H1 (cell line): Measurements from ENCODE around the gene VWF. TPM values are rescaled to one million over a fixed set of nuclear protein-coding genes. Genes with fewer than 3 reads are reported as not detected.
"Not testable (repeated sequence)": the region's sequence is repeated elsewhere in the genome, so short reads cannot be mapped to it uniquely, and the experiment has no call there.

ENCODE experiments used
- CTCF ChIA-PET: fragments of 300-600 bp; sonication (Branson Sonifier 250); formaldehyde crosslinking; loops from one replicate; lab custom pipeline; 2021; ENCODE audit not compliant: partially characterized antibody; lab: Charles Lee
- POLR2A ChIA-PET: fragments of 300-600 bp; sonication (Branson Sonifier 250); formaldehyde crosslinking; loops from one replicate; lab custom pipeline; 2021; ENCODE audit warnings: inconsistent platforms; ENCODE audit not compliant: partially characterized antibody; lab: Charles Lee
- DNase-seq, 2 experiments: peaks; one replicate each; pipeline versions ENCODE4 v3.0.0 to v3.0.0-alpha.2; 2010 to 2022; ENCODE audit warnings: low spot score in 2 of 2, low read depth in 1 of 2, mixed read lengths in 1 of 2
- FAIRE-seq: peaks from 2 replicates; lab custom pipeline; 2011; peaks lifted over from hg19 to GRCh38; lab: Jason Lieb, UNC
- H2AFZ ChIP-seq: 2 replicates; pipeline ENCODE4 v1.8.1; 2012; ENCODE audit warnings: low read length, inconsistent platforms
- H2AK5ac ChIP-seq: 2 replicates; pipeline ENCODE4 v1.6.1; 2013; ENCODE audit warnings: low read depth, low read length
- H2BK120ac ChIP-seq: replicated peaks from 2 replicates; pipeline ENCODE3; 2013; ENCODE audit warnings: low read depth, low read length, inconsistent platforms
- H2BK12ac ChIP-seq: 2 replicates; pipeline ENCODE4 v1.6.1; 2013; ENCODE audit warnings: low read depth, low read length
- H2BK15ac ChIP-seq: 2 replicates; pipeline ENCODE4 v1.6.1; 2013; ENCODE audit warnings: low read length
- H2BK20ac ChIP-seq: 2 replicates; pipeline ENCODE4 v1.6.1; 2013; ENCODE audit warnings: low read length
- H2BK5ac ChIP-seq: 2 replicates; pipeline ENCODE4 v1.6.1; 2013; ENCODE audit warnings: low read depth, low read length
- H3K14ac ChIP-seq: 2 replicates; pipeline ENCODE4 v1.6.1; 2013; ENCODE audit warnings: inconsistent platforms; ENCODE audit not compliant: insufficient read length
- H3K18ac ChIP-seq: 2 replicates; pipeline ENCODE4 v1.6.1; 2013; ENCODE audit warnings: low read length; ENCODE audit errors: extremely low read depth
- H3K23ac ChIP-seq: 2 replicates; pipeline ENCODE4 v1.6.1; 2013; ENCODE audit warnings: inconsistent platforms; ENCODE audit not compliant: insufficient read length
- H3K23me2 ChIP-seq: 2 replicates; pipeline ENCODE4 v1.6.1; 2013; ENCODE audit warnings: low read depth, low read length
- H3K27ac ChIP-seq: 2 replicates; pipeline ENCODE4 v1.6.1; 2011; ENCODE audit warnings: low read depth, low read length, inconsistent platforms
- H3K27me3 ChIP-seq, 4 experiments: replicated peaks in 1 of 4; 1 replicate in 1 of 4; 2 replicates in 3 of 4; pipeline versions ENCODE4 v1.6.1 to v1.8.1; 2011 to 2013; ENCODE audit warnings: low read length in 3 of 4, mild to moderate bottlenecking in 3 of 4, inconsistent platforms in 2 of 4, mixed read lengths in 2 of 4, moderate library complexity in 1 of 4; ENCODE audit not compliant: control insufficient read depth in 3 of 4, insufficient read depth in 3 of 4; ENCODE audit errors: extremely low read depth in 1 of 4
- H3K36me3 ChIP-seq, 4 experiments: 2 replicates each; pipeline versions ENCODE4 v1.6.1 to v1.8.1; 2011 to 2013; ENCODE audit warnings: mild to moderate bottlenecking in 4 of 4, low read length in 3 of 4, moderate library complexity in 2 of 4, control low read depth in 1 of 4, inconsistent platforms in 1 of 4; ENCODE audit not compliant: insufficient read depth in 4 of 4, control insufficient read depth in 2 of 4
- H3K4ac ChIP-seq: replicated peaks from 2 replicates; pipeline ENCODE3; 2013; ENCODE audit warnings: low read length, low read depth, mixed read lengths, inconsistent platforms; ENCODE audit not compliant: insufficient read length
- H3K4me1 ChIP-seq, 4 experiments: replicated peaks in 1 of 4; 1 replicate in 1 of 4; 2 replicates in 3 of 4; pipeline versions ENCODE4 v1.6.1 to v1.8.1; 2011 to 2013; ENCODE audit warnings: low read length in 3 of 4, inconsistent platforms in 2 of 4, mixed read lengths in 1 of 4; ENCODE audit not compliant: insufficient read depth in 4 of 4, control insufficient read depth in 3 of 4
- H3K4me2 ChIP-seq, 2 experiments: 2 replicates each; pipeline versions ENCODE4 v1.6.1 to v1.8.1; 2011 to 2013; ENCODE audit warnings: low read depth in 2 of 2, low read length in 2 of 2, control low read depth in 1 of 2, inconsistent platforms in 1 of 2, mild to moderate bottlenecking in 1 of 2; ENCODE audit not compliant: insufficient read depth in 1 of 2
- H3K4me3 ChIP-seq, 4 experiments: fragments of 200-600, 300-600 bp in 1 of 4; sonication (generic), shearing (Covaris generic), sonication (Bioruptor Twin) in 1 of 4; 2 replicates each; pipeline versions ENCODE4 v1.5.1 to v1.8.1; 2011 to 2016; ENCODE audit warnings: low read length in 4 of 4, low read depth in 3 of 4, control low read depth in 2 of 4, inconsistent platforms in 2 of 4, mild to moderate bottlenecking in 2 of 4, mixed read lengths in 1 of 4, moderate library complexity in 1 of 4; ENCODE audit not compliant: insufficient read depth in 2 of 4; ENCODE audit errors: extremely low read depth in 1 of 4
- H3K56ac ChIP-seq: replicated peaks from 2 replicates; pipeline ENCODE3; 2013; ENCODE audit warnings: low read depth, mild to moderate bottlenecking, mixed read lengths, low read length, inconsistent platforms; ENCODE audit not compliant: insufficient read length
- H3K79me1 ChIP-seq: 2 replicates; pipeline ENCODE4 v1.6.1; 2013; ENCODE audit warnings: low read depth, low read length, control low read depth
- H3K79me2 ChIP-seq, 2 experiments: 2 replicates each; pipeline versions ENCODE4 v1.6.1 to v1.8.1; 2012 to 2013; ENCODE audit warnings: low read length in 2 of 2, mild to moderate bottlenecking in 2 of 2, inconsistent platforms in 1 of 2; ENCODE audit not compliant: insufficient read depth in 2 of 2, control insufficient read depth in 1 of 2
- H3K9ac ChIP-seq, 4 experiments: replicated peaks in 1 of 4; 1 replicate in 1 of 4; 2 replicates in 3 of 4; pipeline versions ENCODE4 v1.6.1 to v1.8.1; 2011 to 2013; ENCODE audit warnings: low read depth in 3 of 4, low read length in 3 of 4, control low read depth in 2 of 4, mild to moderate bottlenecking in 2 of 4, moderate library complexity in 2 of 4, inconsistent platforms in 1 of 4; ENCODE audit errors: extremely low read depth in 1 of 4
- H3K9me3 ChIP-seq, 2 experiments: 2 replicates each; pipeline versions ENCODE4 v1.6.1 to v1.8.1; 2012 to 2013; ENCODE audit warnings: mild to moderate bottlenecking in 2 of 2, moderate library complexity in 2 of 2, control low read depth in 1 of 2, inconsistent platforms in 1 of 2, low read depth in 1 of 2, low read length in 1 of 2, mixed read lengths in 1 of 2; ENCODE audit not compliant: insufficient read depth in 2 of 2
- H4K20me1 ChIP-seq, 2 experiments: replicated peaks in 1 of 2; 2 replicates each; pipeline versions ENCODE3 to v1.8.1; 2011 to 2013; ENCODE audit warnings: inconsistent platforms in 2 of 2, low read length in 2 of 2, mild to moderate bottlenecking in 1 of 2; ENCODE audit not compliant: insufficient read depth in 2 of 2, control insufficient read depth in 1 of 2
- H4K5ac ChIP-seq: 2 replicates; pipeline ENCODE4 v1.6.1; 2013; ENCODE audit warnings: low read length, low read depth, mixed read lengths, inconsistent platforms; ENCODE audit not compliant: insufficient read length
- H4K8ac ChIP-seq: 2 replicates; pipeline ENCODE4 v1.8.0; 2013; ENCODE audit warnings: mild to moderate bottlenecking, moderate library complexity, low read length, inconsistent platforms; ENCODE audit not compliant: insufficient read depth; ENCODE audit errors: extremely low read depth
- H4K91ac ChIP-seq: replicated peaks from 2 replicates; pipeline ENCODE3; 2013; ENCODE audit warnings: low read length, mixed read lengths, inconsistent platforms; ENCODE audit not compliant: insufficient read length
- WGBS, 2 experiments: shearing (Covaris generic) in 1 of 2; methylation state at CpG; one replicate each; pipeline versions ENCODE4 v1.1.6 to v1.1.7; 2013 to 2015; ENCODE audit warnings: low lambda C conversion rate in 2 of 2, mixed read lengths in 2 of 2, inconsistent platforms in 1 of 2, low coverage in 1 of 2, missing lambda C conversion rate in 1 of 2; ENCODE audit not compliant: insufficient replicate concordance in 2 of 2, insufficient coverage in 1 of 2, insufficient read length in 1 of 2; ENCODE audit errors: extremely low coverage in 1 of 2, missing lambda C conversion rate in 1 of 2; 5-methylcytosine and 5-hydroxymethylcytosine counted together
- polyA plus RNA-seq, 7 experiments: library from polyadenylated mRNA; depleted of rRNA in 3 of 7; stranded (reverse) in 5 of 7; unstranded in 2 of 7; fragments of >200 nt in 5 of 7; fragments of 200-250 nt in 2 of 7; gene quantifications; 1 replicate in 5 of 7; 2 replicates in 1 of 7; 4 replicates in 1 of 7; pipeline versions ENCODE4 v1.2.1 to v1.2.3, GENCODE V29; 2011 to 2013; ENCODE audit warnings: missing spikeins in 2 of 7, mixed read lengths in 2 of 7
- total RNA-seq: library from RNA; stranded (reverse); fragmentation: NEBNext Ultra II Directional; extraction: Animal tissue kit (Norgen Biotek cat#: 25700); gene quantifications from 2 replicates; pipeline ENCODE4 v1.2.1, GENCODE V29; 2021

The VWF gene
- total and polyA plus RNA-seq, 2 of the 8 experiments (the other 6 are each of a cell fraction or from before 2014, with no cell fraction given) = 0.39 to 0.60 TPM

DNA sequence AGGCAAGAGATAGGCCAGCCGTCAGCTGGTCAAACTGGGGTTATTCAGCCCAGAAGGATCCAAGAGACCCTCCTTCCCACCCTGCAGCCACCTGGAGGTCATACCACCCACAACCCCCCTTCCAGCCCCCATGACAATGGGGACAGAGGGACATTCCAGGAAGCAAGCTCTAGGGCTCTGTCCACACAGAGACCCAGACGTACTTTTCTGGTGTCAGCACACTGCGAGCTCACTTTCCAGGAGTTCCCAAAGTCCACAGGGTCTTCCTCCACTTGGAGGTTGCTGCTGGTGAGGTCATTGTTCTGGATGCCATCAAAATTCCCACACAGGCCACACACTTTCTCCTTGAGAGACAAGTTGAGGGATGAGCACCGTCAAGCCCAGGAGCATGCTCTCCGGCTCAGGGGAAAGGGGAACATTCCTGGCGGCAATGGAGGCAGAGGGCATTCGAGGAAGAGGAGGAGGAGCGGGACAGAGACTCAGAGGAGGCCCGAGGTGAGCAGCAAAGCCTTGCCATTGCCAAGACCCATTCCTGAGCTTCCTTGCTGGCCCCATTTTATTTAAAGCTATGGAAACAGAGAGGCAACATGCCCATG, 98.7 kb downstream of the VWF start:
- not testable (repeated sequence) for H3K4me1 ChIP-seq, H3K4me2 ChIP-seq, H2BK120ac ChIP-seq, H4K5ac ChIP-seq, H4K91ac ChIP-seq, H3K14ac ChIP-seq, H3K27me3 ChIP-seq, H4K8ac ChIP-seq, H3K9me3 ChIP-seq, H2AFZ ChIP-seq, H3K36me3 ChIP-seq, H2AK5ac ChIP-seq, H3K23ac ChIP-seq, H3K56ac ChIP-seq, H3K27ac ChIP-seq, H2BK15ac ChIP-seq, H3K4me3 ChIP-seq, H3K18ac ChIP-seq, H2BK5ac ChIP-seq, H2BK12ac ChIP-seq, H4K20me1 ChIP-seq, H3K4ac ChIP-seq, H3K9ac ChIP-seq, H2BK20ac ChIP-seq, FAIRE-seq, H3K23me2 ChIP-seq, H3K79me2 ChIP-seq, H3K79me1 ChIP-seq
- DNase-seq = peak in 1 of 2 experiments; percentile 10
- 80% methylated on average over 8 of the region's 9 CpGs; no CpG with 5 or more reads in 1 of the 2 experiments for WGBS, 2 experiments
- POLR2A ChIA-PET = interaction anchor here (1.2 kb wide), 1 partner anchor 12 kb away, joined by 3 read pairs; no protein-coding TSS in a partner anchor
- CTCF ChIA-PET = interaction anchor here (0.9 to 2.1 kb wide), 5 partner anchors 12 to 49 kb away, joined by 3 to 11 read pairs (median 4); no protein-coding TSS in a partner anchor

- H4K20me1 ChIP-seq, H3K4me3 ChIP-seq, CTCF ChIA-PET, H2BK15ac ChIP-seq, H3K27ac ChIP-seq, H3K4me2 ChIP-seq, H3K4ac ChIP-seq, H2AK5ac ChIP-seq, H3K18ac ChIP-seq, H3K23ac ChIP-seq, H3K4me1 ChIP-seq, H2BK12ac ChIP-seq, FAIRE-seq, DNase-seq, H2AFZ ChIP-seq, H2BK5ac ChIP-seq, H3K23me2 ChIP-seq, H3K9ac ChIP-seq, H2BK120ac ChIP-seq, H4K5ac ChIP-seq, H4K91ac ChIP-seq, POLR2A ChIA-PET, H3K36me3 ChIP-seq, H3K56ac ChIP-seq, H3K9me3 ChIP-seq, H3K79me2 ChIP-seq, H3K27me3 ChIP-seq, H4K8ac ChIP-seq, H3K79me1 ChIP-seq, H2BK20ac ChIP-seq, H3K14ac ChIP-seq: not testable (repeated sequence)
- 100% methylated on average over 2 of the region's 2 CpGs; no CpG with 5 or more reads in 1 of the 2 experiments for WGBS, 2 experiments
Observed at GRCh38 chr12:6024066-6024465, 100.4 kb downstream of the VWF start.
